Calu3 (cell line): ENCODE results near the gene CD8B2. TPM values are rescaled to one million over a fixed set of nuclear protein-coding genes. Genes with fewer than 3 reads are reported as not detected.
"Not testable (repeated sequence)": the region's sequence is repeated elsewhere in the genome, so short reads cannot be mapped to it uniquely, and the experiment has no call there.

Experiments used
- BruUV-seq: library from RNA; stranded (reverse); fragments of 400-500 nt; replicated peaks from 2 replicates; lab custom pipeline; 2021; lab: Mats Ljungman, UMichigan
- CTCF ChIA-PET: fragments of 300-600 bp; sonication (Branson Sonifier 250); formaldehyde crosslinking; loops from one replicate; lab custom pipeline; 2022; ENCODE audit warnings: antibody characterized with exemption; lab: Charles Lee
- DNase-seq: peaks from one replicate; pipeline ENCODE4 v3.0.0; 2022
- H3K27ac Mint-ChIP-seq: one replicate; pipeline ENCODE4 v1.8.0; 2022; ENCODE audit warnings: mixed read lengths; ENCODE audit not compliant: unreplicated experiment
- H3K27me3 Mint-ChIP-seq: one replicate; pipeline ENCODE4 v1.8.0; 2022; ENCODE audit warnings: mixed read lengths; ENCODE audit not compliant: unreplicated experiment
- H3K36me3 Mint-ChIP-seq: one replicate; pipeline ENCODE4 v1.8.0; 2022; ENCODE audit warnings: mild to moderate bottlenecking, moderate library complexity, mixed read lengths; ENCODE audit not compliant: insufficient read depth, unreplicated experiment
- H3K4me1 Mint-ChIP-seq: one replicate; pipeline ENCODE4 v1.8.0; 2022; ENCODE audit warnings: mild to moderate bottlenecking, low read depth, mixed read lengths; ENCODE audit not compliant: unreplicated experiment
- H3K4me3 Mint-ChIP-seq: one replicate; pipeline ENCODE4 v1.8.0; 2022; ENCODE audit warnings: mild to moderate bottlenecking, low read depth, moderate library complexity, mixed read lengths; ENCODE audit not compliant: unreplicated experiment
- H3K9me3 Mint-ChIP-seq: one replicate; pipeline ENCODE4 v1.8.0; 2022; ENCODE audit warnings: low read depth, mixed read lengths; ENCODE audit not compliant: unreplicated experiment
- intact Hi-C: fragments of 100-400 bp; cut with micrococcal nuclease; formaldehyde crosslinking; loops from one replicate; pipeline ENCODE4 v1.10.0; 2022; ENCODE audit not compliant: unreplicated experiment
- total RNA-seq: library from RNA; stranded (reverse); gene quantifications from 2 replicates; pipeline ENCODE4 v1.2.3, GENCODE V29; 2022
- TF ChIP-seq, protein P1 (sequence below): fragments of 200-600 bp; IDR thresholded peaks from one replicate; pipeline ENCODE4 v1.8.0; 2022; ENCODE audit warnings: antibody characterized with exemption; ENCODE audit not compliant: unreplicated experiment

The CD8B2 gene
- total RNA-seq, 1 experiment from 2014 or later, result not detected

DNA sequence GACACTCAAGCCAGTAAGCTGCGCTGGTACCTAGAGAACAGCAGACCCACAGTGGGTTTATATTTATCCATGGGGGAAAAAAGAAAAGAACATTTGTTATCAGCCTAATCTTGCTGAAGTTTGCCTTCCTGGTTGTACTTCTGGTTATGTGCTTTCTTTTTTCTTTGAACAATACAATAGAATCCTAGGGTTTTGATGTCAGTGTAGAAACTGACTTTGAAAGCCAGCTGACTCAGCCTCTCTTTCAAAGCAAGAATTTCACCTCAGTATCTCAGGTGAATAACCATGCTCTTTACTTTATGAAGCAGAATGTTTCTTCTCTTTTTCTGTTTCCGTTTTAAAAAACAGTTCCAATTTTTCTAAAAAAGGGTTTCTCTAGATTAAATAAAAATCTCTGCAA is 78.4 kb downstream of the CD8B2 start:
- intact Hi-C loops, result no loop called here
- no peaks in the 10 kb centered on the region for H3K36me3 Mint-ChIP-seq
- no peaks in the 10 kb centered on the region for H3K9me3 Mint-ChIP-seq
- TF ChIP-seq, protein P1, sequence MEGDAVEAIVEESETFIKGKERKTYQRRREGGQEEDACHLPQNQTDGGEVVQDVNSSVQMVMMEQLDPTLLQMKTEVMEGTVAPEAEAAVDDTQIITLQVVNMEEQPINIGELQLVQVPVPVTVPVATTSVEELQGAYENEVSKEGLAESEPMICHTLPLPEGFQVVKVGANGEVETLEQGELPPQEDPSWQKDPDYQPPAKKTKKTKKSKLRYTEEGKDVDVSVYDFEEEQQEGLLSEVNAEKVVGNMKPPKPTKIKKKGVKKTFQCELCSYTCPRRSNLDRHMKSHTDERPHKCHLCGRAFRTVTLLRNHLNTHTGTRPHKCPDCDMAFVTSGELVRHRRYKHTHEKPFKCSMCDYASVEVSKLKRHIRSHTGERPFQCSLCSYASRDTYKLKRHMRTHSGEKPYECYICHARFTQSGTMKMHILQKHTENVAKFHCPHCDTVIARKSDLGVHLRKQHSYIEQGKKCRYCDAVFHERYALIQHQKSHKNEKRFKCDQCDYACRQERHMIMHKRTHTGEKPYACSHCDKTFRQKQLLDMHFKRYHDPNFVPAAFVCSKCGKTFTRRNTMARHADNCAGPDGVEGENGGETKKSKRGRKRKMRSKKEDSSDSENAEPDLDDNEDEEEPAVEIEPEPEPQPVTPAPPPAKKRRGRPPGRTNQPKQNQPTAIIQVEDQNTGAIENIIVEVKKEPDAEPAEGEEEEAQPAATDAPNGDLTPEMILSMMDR, result no peak
- BruUV-seq, result no TSS peak
- H3K4me3 Mint-ChIP-seq, result no peak overlapping the region
- H3K27me3 Mint-ChIP-seq, result peaks cover 63% of the 10 kb centered on the region
- no peak for DNase-seq
- CTCF ChIA-PET, result no interaction called here
- peaks cover 6% of the 10 kb centered on the region for H3K4me1 Mint-ChIP-seq
- no peak overlapping the region for H3K27ac Mint-ChIP-seq

DNA sequence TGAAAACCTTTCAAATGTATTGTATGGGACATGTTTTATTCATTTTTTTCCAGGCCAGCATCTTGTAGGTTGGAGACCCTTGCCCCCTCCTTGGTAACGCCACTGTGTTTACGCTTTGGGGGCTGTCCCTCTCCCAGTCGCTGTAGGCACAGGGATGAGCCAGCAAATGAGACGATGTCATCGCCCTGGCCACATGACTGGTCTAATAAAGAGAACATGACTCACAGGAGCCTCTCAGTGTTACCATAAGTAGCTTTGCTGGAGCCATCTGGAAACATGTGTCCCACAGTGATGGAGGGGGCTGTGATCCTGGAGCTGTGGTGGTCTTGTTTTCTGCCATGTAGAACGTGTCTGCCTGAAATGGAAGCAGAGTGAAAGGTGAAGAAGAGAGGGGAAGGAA is 78.9 kb downstream of the CD8B2 start:
- intact Hi-C loops, result no loop called here
- Mint-ChIP-seq H3K27ac (no peak overlapping the region), H3K4me1 (peaks cover 6% of the 10 kb centered on the region), H3K4me3 (no peak overlapping the region), H3K27me3 (peaks cover 67% of the 10 kb centered on the region), H3K36me3 (peaks cover 2% of the 10 kb centered on the region), H3K9me3 (no peaks in the 10 kb centered on the region)
- TF ChIP-seq, protein P1, result no peak
- DNase-seq, result no peak
- BruUV-seq, result no TSS peak
- CTCF ChIA-PET, result no interaction called here

DNA sequence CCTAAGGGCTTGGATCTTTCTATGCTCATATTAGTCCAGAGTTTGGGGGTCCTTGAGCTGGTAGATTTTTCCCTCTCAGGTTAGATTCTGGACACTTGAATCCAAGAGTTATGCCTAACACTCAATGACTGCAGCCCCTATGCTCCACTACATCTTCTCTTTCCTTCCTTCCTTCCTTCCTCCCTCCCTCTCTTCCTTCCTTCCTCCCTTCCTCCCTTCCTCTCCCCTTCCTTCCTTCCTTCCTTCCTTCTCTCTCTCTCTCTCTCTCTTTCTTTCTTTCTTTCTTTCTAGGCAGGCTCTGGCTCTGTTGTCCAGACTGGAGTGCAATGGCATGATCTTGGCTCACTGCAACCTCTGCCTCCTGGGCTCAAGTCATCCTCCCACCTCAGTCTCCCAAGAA is 79.3 kb downstream of the CD8B2 start:
- H3K9me3 Mint-ChIP-seq, DNase-seq, BruUV-seq, H3K4me1 Mint-ChIP-seq, H3K4me3 Mint-ChIP-seq, H3K36me3 Mint-ChIP-seq, intact Hi-C loops, H3K27ac Mint-ChIP-seq, CTCF ChIA-PET: not testable (repeated sequence)
- peaks cover 71% of the 10 kb centered on the region for H3K27me3 Mint-ChIP-seq

DNA sequence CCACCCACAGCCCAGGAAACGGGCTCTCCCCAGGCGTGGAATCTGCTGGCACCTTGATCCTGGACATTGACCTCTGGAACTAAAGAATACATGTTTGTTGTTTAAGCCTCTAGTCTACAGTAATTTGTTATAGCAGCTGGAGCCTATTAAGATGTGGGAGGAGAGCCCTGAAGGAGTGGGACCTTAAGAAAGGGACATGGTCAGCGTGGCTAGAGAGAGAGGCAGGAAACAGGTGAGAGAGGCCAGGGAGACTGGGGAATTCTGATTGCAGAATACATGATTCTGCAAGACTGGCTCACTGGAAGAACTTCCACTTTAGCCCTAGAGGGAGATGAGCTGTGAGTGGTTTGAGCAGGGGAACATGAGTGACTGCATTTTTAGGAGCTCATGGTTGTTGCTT is 83.2 kb downstream of the CD8B2 start:
- H3K4me3 Mint-ChIP-seq, result no peak overlapping the region
- H3K27me3 Mint-ChIP-seq, result peaks cover 64% of the 10 kb centered on the region
- BruUV-seq, result no TSS peak
- H3K9me3 Mint-ChIP-seq, result no peaks in the 10 kb centered on the region
- no peak overlapping the region for H3K27ac Mint-ChIP-seq
- intact Hi-C loops, result no loop called here
- CTCF ChIA-PET, result no interaction called here
- peaks cover 4% of the 10 kb centered on the region for H3K36me3 Mint-ChIP-seq
- no peaks in the 10 kb centered on the region for H3K4me1 Mint-ChIP-seq
- no peak for DNase-seq
- TF ChIP-seq, protein P1, result no peak

Other genes with a start within 250 kb of the CD8B2 start
- gene RGPD3, start 19.0 kb upstream of the CD8B2 start, total RNA-seq, result not detected in 2 replicates